Measurements from ENCODE around the gene STK38L.
A peak's percentile ranks its signal among the peaks of the same experiment; 100 is the strongest.

STK38L gene

DNA sequence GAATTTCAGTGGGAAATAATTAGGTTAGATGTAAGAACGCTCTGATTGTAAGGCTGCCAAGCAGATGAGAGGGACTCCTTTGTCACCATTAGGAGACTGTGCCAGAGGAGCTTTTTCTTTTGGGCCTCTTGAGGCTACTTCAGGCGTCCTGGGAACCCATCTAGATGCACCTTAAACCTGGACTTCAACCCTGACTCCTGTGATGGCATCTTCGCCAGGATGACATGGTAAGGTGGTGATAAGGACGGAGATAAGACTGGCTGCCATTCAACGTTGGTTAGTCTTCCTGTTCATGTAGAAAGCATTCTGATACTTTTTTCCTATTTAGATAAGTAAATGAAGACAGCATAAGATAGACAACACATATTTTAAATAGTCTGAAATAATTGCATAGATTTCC is 36.3 kb downstream of the STK38L start:
- no peak for DNase-seq

DNA sequence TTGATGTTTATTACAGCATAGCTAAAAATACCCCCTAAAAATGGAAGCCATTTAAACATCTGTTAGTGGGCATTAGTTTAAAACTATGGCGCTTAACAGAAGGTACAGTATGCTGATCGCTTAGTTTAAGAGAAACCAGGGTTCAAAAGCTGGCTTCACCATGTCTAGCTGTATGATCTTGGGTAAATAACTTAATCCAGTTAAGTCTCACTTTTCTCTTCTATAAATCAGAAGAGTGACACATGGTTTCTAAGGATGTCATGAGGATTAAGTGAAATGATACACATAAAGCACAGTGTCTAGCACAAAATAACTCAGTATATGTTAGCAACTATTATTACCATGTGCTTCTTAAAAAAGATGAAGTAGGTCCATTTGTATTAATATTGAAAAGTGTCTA is 38.7 kb downstream of the STK38L start:
- DNase-seq = peak; percentile 84

DNA sequence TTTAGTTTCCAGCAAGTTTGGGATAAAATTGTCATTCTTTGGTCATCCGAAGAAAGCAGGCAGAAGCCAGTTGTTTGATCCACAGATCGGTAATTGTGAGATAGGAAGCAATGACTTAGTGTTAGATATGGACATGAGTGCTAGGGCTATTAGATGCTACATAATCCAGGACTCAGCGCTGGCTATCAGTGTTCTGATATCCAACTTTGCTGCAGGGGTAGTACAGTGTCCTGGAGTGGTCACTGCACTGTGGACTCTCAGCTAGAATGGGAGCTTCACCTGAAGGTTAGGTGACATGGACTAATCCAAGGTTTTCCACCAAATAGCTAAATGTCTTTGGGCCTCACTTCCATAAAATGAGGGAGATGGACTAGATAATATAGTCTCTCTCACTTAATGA is 39.9 kb downstream of the STK38L start:
- DNase-seq = no peak

DNA sequence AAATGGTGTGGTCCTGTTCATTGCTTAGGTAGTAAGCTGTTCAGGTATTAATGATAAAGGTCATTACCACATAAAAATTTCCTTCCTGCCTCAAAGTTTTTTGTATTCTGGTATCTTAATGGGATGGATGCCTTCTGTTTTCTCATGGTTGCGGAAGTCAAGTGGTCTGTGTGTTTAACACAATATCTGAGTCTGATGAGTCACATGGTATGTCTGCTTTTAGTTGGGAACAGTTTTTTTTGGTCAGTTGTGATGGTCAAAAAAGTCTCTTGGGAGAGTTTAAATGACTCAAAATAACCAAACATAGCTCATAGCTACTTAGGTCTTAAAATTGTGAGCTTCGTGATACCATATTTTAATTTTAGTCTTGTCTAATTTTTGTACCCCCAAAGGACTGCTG is 40.7 kb downstream of the STK38L start:
- no peak for DNase-seq

DNA sequence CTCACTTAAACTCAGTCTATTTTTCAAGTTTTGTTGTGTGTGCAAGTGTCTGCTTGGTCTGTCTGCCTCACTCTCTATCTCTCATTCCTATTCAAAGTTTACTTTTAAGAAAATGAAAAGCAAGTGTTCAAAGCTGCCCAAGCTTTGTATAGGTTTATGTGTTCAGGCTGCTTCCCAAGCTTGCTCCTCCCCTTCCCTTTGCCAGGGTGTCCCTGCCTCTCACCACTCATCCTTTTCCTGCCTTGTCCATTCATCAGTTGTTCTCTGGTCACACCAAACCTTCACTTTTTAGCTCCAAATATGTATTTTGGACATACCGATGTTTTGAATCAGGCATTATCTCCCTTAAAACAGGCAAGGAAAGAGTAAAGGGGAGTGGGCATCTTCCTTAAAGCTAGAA is 41.3 kb downstream of the STK38L start:
- no peak for DNase-seq

DNA sequence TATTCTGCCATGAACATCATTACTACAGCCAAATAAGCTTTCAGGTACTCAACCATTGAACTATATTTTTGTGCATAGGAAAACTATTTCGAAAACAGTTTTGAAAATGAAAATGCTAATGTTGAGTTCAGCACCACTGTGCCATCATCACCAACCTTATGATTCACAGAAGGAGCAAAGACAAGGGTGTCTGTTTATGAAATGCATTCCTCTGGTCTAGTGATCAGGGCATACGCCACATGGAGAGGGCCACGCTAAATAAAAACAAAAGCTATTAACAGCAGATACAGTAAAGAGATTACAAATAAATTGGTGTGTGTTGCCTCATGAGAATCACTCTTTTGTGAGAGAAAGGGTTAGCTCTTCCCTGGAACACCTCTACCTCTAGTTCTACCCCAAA is 45.3 kb downstream of the STK38L start:
- DNase-seq = peak; percentile 32

DNA sequence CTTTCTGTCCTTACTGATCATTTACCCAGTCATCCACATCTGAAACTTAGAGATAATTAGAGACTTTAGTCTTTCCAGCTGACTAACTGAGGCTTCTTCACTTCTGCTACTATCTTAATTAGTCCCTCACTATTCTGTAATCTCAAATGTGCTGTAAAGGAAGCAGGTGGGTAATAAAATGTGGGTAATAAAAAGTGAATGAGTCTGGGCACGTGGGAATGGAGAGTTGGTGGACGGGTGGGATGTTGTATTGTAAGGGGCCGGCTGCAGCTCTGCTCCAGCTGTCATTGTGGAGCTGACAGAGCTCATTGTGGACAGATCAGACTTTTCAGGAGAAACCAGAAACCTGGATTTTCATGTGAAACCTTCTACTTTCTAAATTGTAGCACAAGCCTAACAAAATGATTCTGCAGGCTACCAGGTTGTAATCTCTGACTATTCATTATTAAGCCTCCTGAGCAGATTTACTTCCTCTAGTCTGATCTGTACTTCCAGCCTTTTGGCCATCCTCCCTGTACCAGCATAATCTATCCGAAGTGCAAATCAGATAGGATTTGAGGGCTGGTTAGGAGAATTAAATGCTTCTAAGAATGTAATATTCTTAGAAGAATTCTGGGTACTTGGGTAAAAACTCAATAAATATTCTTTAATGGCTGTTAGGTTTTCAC is 46.5 kb downstream of the STK38L start:
- peak; percentile 68 for DNase-seq

DNA sequence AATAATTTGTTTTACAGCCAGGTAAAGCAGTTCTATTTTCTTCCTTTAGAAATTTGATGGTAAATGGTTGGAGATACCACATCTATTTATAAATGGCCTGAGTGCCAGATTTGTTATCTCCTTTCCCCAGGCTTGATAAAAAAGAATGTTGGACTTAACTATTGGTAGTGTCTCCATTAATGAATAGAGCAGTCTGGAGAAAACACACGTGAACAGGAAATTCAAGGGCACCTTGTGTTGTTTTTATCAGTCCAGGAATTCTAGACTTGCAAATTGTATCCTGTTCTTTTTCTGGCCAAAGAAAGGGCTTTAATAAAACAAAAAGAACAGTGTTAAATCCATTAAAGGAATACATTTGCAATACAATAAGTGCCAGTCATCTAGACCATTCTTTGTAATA is 47.8 kb downstream of the STK38L start:
- no peak for DNase-seq

DNA sequence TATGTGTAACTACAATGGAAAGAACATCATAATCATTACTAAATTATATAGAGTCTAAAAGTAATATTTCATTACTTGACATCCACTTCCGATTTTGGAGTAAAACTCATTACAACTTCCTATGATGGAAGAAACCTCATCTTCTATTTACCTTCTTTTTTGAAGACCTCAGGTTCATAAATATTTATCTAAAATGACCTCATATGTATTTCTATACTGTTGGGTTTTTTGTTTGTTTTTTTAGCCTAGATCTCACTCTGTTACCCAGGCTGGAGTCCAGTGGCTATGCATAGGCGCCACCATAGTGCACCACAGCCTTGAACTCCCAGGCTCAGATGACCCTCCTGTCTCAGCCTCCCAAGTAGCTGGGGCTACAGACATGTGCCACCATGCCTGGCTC is 48.6 kb downstream of the STK38L start:
- no peak for DNase-seq

DNA sequence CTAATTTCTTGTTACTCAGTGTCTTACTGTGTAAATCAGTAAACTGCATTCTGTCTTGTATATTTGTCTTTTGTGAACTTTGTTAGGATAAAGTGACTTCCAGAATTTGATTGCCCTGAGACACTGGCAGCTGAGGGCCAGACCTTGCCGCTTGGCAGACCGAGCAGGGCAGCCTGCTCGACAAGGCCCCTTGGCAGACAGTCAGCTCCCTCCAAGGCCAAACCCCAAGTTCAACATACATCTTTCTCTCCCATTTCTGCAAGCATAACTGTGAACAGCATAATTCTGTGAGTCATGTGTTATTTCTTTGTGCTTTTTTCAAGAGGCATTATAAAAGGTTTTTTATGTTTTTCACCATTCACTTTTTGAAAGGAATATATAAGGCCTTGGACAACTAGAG is 49.4 kb downstream of the STK38L start:
- no peak for DNase-seq

DNA sequence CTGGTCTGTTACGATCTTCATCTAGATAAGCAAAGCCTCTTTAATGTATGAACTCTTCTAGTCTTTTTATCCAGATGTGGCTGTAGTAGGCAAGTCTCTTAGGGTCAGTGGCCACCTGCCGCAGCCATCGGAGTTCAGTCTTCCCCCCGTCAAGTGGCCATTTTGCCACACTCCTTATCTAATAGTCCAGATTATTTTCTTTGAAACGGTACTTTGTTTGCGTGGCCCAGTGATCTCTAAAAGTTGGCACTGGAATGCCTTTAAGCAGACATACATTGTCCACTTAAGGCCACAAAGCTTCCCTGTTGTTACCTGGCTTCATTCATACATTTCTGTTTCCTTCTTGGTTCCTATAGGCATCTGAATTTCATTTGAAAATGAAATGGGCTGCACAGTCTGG is 52.6 kb downstream of the STK38L start:
- DNase-seq = no peak

DNA sequence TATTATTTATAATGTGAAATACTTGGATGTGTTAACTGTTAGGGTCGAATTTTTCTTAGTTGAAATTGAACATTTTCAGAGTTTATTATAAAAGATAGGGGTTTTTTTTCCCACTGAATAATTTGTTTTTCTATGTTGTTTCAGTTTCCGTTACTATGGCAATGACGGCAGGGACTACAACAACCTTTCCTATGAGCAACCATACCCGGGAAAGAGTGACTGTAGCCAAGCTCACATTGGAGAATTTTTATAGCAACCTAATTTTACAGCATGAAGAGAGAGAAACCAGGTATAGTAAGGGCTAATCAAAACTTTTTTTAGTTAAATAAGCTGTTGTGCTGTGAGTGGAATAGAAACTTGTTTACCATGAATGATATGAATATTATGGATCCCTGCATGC is 53.5 kb downstream of the STK38L start:
- DNase-seq = no peak

DNA sequence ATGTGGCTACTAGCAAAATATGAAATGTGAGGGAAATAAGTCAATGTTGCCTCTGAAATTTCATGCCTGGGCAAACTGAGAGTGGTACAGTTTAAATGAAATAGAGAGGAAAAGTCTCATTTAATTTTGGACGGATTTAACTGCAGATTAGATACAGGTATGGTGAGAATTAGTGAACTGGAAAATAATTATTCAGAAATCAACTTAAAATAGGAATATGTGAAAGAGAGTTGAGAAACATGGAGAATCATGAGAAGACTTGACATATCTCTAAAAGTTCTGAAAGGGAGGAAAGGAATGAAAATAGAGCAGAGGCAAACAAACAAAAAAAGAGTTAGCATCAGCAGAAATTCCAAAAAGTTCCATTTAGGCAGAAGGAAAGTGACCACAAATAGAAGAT is 55.0 kb downstream of the STK38L start:
- DNase-seq = no peak

DNA sequence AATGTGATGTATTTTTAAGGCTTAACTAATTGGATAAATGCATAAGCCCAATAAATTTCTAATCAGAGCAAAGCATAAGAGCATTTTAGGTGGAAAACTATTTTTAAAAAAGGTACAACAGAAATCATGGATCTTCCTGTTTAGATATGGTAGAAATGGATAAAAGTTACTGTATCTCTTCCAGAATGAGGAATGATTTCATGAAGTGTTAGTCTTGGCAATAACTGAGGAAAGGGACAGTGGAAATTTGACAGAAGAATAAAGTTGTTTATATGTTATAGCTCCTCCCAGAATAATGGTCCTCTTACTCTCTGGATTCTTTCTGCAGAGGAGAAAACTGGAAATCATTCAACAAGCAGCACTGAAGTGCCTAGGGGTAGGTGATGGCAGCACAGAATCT is 56.1 kb downstream of the STK38L start:
- DNase-seq = no peak

DNA sequence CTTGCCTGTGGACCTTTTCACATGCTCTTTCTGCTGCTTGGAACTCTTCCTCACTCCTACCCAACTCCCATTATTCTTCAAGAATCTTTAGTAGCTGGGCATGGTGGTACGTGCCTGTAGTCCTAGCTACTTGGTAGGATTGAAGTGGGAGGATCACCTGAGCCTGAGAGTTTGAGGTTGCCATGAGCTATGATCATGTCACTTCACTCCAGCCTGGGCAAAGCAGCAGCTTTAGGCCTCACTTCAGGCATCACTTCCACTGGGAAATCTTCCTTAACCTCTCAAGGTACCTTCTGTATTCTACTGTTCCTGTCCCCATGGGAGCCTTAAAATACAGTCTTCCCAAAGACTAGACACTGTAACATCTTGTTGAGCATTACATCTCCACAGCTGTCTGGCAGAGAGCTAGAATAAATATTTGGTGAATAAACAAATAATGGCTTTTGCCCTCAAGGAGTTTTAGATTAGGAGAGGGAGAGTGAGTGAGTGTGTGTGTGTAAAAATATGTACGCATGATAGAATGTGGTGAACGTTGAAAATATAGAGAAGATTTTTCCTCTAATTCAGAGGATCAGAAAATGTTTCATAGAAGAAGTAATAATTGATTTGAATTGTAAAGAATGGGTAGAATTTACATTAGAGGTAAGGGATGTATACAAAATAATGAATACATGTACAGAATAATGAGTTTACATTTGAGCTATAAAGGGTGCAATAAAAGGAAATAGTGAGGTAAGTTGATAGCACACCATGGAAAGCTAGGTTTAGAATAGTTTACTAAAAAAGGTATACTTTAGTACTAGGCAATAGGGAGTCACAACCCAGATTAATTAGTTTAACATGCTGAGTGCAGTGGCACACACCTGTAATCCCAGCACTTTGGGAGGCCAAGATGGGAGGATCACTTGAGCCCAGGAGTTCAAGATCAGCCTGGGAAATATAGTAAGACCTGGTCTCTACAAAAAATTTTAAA is 59.3 kb downstream of the STK38L start:
- DNase-seq = no peak

DNA sequence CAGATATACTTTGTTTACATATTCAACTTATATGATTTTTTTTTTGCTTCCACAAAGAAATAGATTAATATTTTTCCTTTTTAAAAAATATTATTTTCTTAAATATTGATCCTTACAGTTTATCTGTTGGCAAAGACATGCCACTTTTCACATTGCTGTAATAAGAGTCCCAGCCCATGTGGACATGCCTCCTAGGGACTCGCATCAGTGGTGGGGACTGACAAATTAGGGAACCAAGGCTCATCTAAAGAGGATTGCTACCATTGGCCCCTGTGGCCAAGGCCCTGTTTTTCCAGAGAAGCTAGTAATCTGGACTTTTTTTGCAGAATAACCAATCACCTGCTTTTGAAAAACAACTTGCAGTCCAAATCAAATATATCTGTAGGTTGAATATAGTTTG is 60.8 kb downstream of the STK38L start:
- no peak for DNase-seq

DNA sequence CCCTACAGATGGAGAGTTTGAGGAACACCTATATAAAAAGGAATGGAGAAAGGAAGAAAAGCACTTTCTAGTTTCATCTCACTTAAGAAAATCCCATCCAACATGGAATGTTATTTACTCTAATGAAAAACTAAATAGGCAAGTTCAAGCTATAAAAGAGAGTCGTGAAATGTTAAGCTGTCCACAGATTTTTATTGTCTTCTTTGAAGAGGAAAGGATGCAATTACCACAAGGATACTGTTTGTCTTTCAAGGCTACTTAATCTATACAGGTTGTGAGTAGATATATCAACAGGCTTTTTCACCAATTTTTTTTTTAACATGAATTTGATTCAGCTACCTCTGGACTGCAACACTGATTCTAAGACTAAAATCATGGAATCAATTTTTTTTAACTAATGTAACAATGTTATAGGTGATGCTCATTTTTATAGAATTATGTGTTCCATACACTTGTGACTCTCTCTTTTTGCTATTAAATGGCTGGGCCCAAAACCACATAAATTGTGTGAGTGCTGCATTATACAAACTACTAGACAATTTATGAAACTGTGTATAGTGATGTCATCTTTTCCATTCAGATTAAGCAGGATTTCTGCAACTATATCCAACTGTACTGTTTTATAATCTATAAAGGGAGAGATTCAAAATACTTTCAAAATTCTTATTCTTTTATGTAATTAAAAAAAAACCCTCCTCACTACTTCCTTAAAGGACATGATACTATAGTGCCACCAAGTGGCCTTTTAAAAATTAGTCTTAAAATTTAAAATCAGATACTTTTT is 61.8 kb downstream of the STK38L start:
- DNase-seq = peak; percentile 40

DNA sequence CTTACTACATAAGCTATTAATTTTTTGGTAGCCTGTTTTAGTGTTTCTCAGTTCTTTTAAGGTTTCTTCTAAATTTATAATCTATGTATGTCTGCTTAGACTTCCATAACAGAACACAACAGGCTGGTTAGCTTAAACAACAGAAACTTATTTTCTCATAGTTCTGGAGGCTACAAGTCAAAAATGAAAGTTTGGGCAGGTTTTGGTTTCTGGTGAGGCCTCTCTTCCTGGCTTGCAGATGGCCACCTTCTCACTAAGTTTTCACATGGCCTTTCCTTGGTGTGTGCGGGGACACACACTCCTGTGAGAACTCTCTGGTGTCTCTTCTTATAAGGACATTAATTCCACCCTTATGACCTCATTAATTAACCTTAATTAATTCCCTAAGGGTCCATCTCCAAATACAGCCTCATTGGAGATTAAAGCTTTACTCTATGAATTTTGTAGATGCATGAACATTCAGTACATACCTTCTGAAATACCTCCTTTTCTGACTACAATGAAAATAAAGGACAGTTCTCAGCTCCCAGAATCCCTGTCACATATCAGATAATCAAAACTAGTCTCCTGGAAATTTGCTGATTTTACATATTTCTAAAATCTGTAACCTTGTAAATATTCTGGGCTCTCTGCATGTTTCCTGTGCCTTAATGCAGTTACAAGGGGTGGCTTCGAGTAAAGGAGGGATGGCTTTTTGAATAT is 65.4 kb downstream of the STK38L start:
- DNase-seq = no peak

DNA sequence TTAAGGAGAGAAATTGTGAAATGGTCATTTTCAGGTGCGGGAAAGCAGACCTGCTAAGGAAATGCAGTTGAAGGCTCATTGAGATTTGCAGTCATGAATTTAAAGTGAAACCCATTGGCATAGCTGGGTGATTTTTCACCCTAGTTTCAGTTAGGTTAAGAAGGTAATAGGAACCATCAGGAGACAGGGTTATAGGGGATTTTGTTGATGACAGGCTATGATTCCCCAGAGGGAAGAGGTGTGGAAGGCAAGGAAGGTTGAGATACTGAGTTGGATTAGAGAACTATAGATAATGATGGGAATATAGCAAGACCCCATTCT is 65.9 kb downstream of the STK38L start:
- DNase-seq = peak; percentile 50

DNA sequence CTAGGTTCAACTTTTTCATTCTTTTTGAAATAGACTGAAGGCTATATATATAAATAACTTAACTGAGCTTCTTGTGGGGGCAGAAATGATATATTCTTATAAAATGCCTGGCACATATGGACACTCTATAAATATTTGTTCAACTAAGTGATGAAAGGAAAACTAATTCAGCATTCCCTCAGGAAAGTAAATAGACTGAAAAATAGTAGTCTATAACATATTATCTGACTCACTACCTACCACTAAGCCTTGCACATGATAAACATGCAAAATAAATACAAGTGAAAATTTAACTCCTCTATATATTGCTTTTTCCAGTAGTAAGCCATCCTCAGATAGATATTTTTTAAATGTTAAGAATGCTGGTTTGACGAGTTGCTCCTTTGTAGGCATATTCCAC is 72.9 kb downstream of the STK38L start:
- DNase-seq = no peak

DNA sequence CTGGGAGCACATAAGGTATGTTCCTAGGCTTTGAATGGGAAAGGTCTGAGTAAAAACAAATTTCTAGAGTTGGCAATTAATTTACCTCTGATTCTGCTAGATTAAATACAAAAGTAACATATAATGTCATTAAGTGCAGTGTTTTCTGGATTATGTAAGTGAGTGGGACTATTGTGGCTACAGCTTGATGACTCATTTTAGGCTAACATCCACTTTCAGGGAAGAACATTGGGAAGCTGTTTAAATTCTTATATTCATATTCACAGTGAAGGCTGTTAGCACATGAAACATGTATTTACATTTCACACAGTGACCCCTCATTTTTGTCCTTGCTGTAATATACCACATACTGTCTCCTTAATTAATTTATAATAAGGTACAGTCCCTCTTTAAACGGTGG is 75.3 kb downstream of the STK38L start:
- DNase-seq = no peak

DNA sequence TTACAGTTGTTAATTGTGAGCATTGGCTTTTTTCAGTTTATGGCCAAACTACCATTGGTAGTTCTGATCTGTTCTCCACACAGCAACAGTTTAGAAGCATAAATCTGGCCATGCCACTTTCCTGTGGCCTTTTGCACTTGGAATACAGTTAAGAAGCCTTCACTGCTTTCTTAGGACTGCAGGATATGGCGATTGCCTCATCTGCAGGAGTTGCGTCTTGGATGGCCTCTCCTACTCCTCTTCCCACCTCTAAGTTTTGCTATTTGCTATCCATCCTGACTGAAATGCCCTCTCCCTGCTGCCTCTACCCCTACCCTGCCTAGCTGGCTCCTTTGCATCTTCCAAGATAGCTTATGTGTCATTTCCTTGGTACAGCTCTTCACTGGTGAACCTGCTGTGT is 75.8 kb downstream of the STK38L start:
- DNase-seq = no peak

DNA sequence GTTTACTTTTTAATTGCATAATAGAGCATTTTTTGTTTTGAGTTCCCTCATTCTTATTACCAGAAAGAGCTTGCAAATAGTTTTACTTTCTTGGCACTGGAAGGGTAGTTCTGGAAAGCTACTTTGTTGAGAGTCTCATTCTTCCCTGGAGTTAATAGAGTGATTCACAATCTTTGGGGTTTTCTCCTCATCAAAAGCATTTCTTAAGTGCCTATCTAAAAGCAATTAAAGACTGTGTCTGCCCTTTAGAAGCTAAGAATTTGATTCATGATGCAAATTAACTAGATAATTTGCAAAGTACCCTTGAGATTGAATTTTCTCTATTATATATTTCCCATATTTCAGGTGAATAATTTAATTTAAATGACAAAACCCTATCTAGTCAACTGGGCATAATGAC is 80.4 kb downstream of the STK38L start:
- no peak for DNase-seq
